Peyer's patch (tissue), 4 donors: ENCODE data around the gene STRN3. TPM values are rescaled to one million over a fixed set of nuclear protein-coding genes. Genes with fewer than 3 reads are reported as not detected.
"Not testable (repeated sequence)": the region's sequence is repeated elsewhere in the genome, so short reads cannot be mapped to it uniquely, and the experiment has no call there.

Experiments
- DNase-seq, 3 donors: peaks; one replicate each; pipeline ENCODE4 v3.0.0-alpha.2; 2017 to 2019
- H3K27ac ChIP-seq, 4 donors: fragments of 200-600 bp; sonication (generic); one replicate each; pipeline ENCODE4 v1.5.1; 2016 to 2019
- H3K27me3 ChIP-seq, 2 donors: fragments of 200-600 bp; sonication (generic); one replicate each; pipeline ENCODE4 v1.5.1; 2019
- H3K36me3 ChIP-seq, 3 donors: fragments of 200-600 bp; sonication (generic); one replicate each; pipeline ENCODE4 v1.5.1; 2016 to 2019
- H3K4me1 ChIP-seq, 4 donors: fragments of 200-600 bp; sonication (generic); one replicate each; pipeline ENCODE4 v1.5.1; 2016 to 2019
- H3K4me3 ChIP-seq, 4 donors: fragments of 200-600 bp; sonication (generic); 1 replicate in 3 of 4; 2 replicates in 1 of 4; pipeline ENCODE4 v1.5.1; 2016 to 2019; ENCODE audit warnings: mild to moderate bottlenecking in 1 of 4
- H3K9me3 ChIP-seq, 4 donors: fragments of 200-600 bp; sonication (generic); one replicate each; pipeline ENCODE4 v1.5.1; 2016 to 2019; ENCODE audit warnings: mild to moderate bottlenecking in 1 of 4
- POLR2A ChIP-seq, 2 donors: fragments of 450-650 bp; IDR thresholded peaks; one replicate each; pipeline ENCODE4 v1.5.1; 2017; ENCODE audit warnings: antibody characterized with exemption in 2 of 2, mild to moderate bottlenecking in 2 of 2, moderate library complexity in 2 of 2
- total RNA-seq, 4 donors: library from RNA; depleted of rRNA; stranded (reverse); fragments of >200 nt; gene quantifications; one replicate each; pipeline ENCODE4 v1.1.0, GENCODE V29; 2016
- TF ChIP-seq, protein P1 (sequence below), 6 experiments: fragments of 450-650 bp in 4 of 6; fragments of 200-600 bp in 2 of 6; sonication (generic) in 1 of 6; IDR thresholded peaks; one replicate each; pipeline ENCODE4 v1.5.1; 2017 to 2019; ENCODE audit warnings: antibody characterized with exemption in 6 of 6, mild to moderate bottlenecking in 3 of 6, moderate library complexity in 1 of 6

The STRN3 gene
- total RNA-seq, 4 donors from 2014 or later, result 21.1 to 46.2 (median 26.8) TPM

DNA sequence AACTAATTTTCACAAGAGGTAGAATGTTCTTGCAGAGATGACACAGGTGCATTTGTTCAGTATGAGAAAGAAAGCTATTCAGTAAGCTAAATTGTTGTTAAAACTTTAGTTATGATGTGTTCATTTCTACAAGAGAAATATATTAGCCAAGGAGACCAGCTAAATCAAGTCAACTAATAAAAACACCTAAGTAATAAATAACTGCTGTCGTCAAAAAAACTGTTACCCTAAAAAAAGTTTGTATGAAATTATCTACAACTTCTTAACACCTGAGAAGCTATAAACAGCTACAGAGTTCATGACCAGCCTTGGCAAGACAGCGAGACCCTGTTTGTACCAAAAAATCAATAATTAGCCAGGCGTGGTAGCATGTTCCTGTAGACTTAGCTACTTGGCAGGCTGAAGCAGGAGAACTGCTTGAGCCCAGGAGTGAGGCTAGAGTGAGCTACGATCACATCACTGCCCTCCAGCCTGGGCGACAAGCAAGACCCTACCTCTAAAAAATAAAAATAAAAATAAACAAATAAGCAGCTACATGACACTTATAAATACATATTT lies 68.3 kb downstream of the STRN3 start:
- Histone ChIP-seq H3K9me3 (no peaks in the 10 kb centered on the region), H3K4me1 (peaks cover 0 to 5% (median 0%) of the 10 kb centered on the region in 4 donors), H3K36me3 (peaks cover 0 to 18% (median 0%) of the 10 kb centered on the region in 3 donors), H3K4me3 (no peak overlapping the region), H3K27ac (no peak overlapping the region), H3K27me3 (no peaks in the 10 kb centered on the region)
- no peak for DNase-seq
- TF ChIP-seq POLR2A (IDR thresholded peaks at IDR 0.05), result no peak
- TF ChIP-seq, protein P1, sequence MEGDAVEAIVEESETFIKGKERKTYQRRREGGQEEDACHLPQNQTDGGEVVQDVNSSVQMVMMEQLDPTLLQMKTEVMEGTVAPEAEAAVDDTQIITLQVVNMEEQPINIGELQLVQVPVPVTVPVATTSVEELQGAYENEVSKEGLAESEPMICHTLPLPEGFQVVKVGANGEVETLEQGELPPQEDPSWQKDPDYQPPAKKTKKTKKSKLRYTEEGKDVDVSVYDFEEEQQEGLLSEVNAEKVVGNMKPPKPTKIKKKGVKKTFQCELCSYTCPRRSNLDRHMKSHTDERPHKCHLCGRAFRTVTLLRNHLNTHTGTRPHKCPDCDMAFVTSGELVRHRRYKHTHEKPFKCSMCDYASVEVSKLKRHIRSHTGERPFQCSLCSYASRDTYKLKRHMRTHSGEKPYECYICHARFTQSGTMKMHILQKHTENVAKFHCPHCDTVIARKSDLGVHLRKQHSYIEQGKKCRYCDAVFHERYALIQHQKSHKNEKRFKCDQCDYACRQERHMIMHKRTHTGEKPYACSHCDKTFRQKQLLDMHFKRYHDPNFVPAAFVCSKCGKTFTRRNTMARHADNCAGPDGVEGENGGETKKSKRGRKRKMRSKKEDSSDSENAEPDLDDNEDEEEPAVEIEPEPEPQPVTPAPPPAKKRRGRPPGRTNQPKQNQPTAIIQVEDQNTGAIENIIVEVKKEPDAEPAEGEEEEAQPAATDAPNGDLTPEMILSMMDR (IDR thresholded peaks at IDR 0.05), result no peak

DNA sequence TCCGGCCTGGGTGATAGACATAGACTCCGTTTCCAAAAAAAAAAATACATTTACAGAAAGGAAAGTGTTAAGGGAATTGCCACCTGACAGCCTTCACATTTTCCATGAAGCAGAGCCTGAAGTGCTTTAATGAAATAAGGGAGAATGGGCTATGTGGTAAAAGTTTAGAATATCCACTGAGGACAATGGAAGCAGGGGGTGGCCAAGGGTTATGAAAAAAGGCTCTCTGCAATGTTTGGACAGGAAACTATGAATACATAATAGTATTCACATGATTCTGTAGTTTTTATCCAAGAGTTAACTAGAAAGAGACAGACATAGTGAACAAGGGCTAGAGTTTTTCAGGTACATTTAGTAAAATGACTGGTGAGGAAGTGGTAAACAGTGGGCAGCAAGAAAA lies 76.5 kb downstream of the STRN3 start:
- H3K27ac ChIP-seq, result no peak overlapping the region
- H3K27me3 ChIP-seq, result no peaks in the 10 kb centered on the region
- DNase-seq, result no peak
- H3K4me1 ChIP-seq, result no peaks in the 10 kb centered on the region
- TF ChIP-seq, protein P1 (IDR thresholded peaks at IDR 0.05), result no peak
- H3K36me3 ChIP-seq, result peaks cover 0 to 39% (median 0%) of the 10 kb centered on the region in 3 donors
- no peak overlapping the region for H3K4me3 ChIP-seq
- no peaks in the 10 kb centered on the region for H3K9me3 ChIP-seq

DNA sequence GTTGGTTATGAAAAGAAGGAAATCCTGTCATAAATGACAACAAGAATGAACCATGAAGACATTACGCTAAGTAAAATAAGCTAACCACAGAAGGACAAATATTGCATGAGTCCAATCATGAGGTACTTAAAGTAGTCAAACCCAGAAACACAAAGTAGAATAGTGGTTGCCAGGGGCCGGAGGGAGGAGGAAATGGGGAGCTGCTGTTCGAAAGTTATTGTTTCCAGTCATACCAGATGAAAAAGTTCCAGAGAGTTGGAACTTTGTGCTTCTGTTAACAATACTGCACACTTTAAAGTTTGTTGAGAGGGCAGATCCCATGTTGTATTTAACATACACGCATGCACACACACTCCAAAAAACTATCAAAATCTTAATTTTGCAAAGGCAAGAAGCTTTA lies 82.5 kb downstream of the STRN3 start:
- no peak for DNase-seq
- Histone ChIP-seq H3K27me3 (no peaks in the 10 kb centered on the region), H3K27ac (no peak overlapping the region), H3K4me3 (no peak overlapping the region), H3K9me3 (no peaks in the 10 kb centered on the region), H3K4me1 (no peaks in the 10 kb centered on the region), H3K36me3 (peaks cover 0 to 39% (median 0%) of the 10 kb centered on the region in 3 donors)
- TF ChIP-seq, protein P1 (IDR thresholded peaks at IDR 0.05), result no peak
- TF ChIP-seq POLR2A (IDR thresholded peaks at IDR 0.05), result no peak

DNA sequence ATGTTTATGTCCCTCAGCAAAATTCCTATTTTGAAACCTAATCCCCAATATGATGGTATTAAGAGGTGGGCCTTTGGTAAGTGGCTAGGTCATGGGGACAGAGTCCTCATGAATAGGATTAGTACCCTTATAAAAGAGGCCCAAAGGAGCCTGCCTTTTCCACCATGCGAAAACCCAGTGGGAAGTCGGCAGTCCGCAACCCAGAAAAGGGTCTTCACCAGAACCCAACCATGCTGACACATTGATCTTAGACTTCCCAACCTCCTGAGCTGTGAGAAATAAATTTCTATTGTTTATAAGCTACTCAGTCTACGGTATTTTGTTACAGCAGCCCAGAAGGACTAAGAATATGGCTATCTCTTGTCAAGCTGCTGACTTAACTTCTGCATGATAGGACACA lies 85.3 kb downstream of the STRN3 start:
- Histone ChIP-seq H3K36me3 (peaks cover 0 to 36% (median 0%) of the 10 kb centered on the region in 3 donors), H3K9me3 (no peaks in the 10 kb centered on the region), H3K4me3 (no peak overlapping the region), H3K4me1 (no peaks in the 10 kb centered on the region), H3K27me3 (no peaks in the 10 kb centered on the region), H3K27ac (no peak overlapping the region)
- no peak for TF ChIP-seq POLR2A (IDR thresholded peaks at IDR 0.05)
- TF ChIP-seq, protein P1 (IDR thresholded peaks at IDR 0.05), result no peak
- no peak for DNase-seq

DNA sequence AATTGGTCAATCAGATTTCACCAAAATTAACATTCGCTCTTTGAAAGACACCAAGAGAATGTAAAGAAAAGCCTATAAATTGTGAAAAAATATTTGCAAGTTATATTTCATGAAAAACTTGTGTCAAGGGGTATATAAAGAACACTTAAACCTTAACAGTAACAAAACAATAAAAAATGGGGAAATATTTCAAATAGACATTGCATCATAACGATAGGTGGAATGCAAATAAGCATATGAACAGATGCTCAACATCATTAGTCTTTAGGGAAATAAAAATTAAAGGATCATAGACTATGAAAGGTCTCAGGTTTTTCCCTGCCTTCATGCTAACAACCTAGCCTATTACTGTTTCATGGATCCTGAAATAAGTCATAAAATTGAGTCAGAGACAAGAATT lies 87.6 kb downstream of the STRN3 start:
- Histone ChIP-seq H3K36me3 (peaks cover 0 to 39% (median 0%) of the 10 kb centered on the region in 3 donors), H3K9me3 (no peaks in the 10 kb centered on the region), H3K27ac (no peak overlapping the region), H3K4me1 (no peaks in the 10 kb centered on the region), H3K27me3 (no peaks in the 10 kb centered on the region), H3K4me3 (no peak overlapping the region)
- TF ChIP-seq, protein P1 (IDR thresholded peaks at IDR 0.05), result no peak
- TF ChIP-seq POLR2A (IDR thresholded peaks at IDR 0.05), result no peak
- DNase-seq, result no peak

DNA sequence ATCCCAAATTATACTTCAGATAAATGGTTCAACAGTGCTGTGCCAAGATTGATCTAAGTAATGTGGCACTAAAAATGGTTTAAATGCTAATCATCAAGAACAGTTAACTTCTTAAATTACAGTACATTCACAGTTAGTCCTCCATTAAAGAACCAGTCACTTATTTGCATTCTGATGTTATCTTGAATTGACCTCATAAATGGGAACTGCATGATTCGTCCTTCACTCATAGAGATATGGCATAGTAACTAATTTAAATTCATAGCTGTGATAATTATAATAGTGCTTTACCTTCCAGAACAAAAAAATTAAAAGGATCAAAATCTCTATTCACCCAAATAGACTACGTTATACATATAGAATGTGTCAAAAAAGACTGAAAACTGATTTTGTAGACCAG lies 90.7 kb downstream of the STRN3 start:
- Histone ChIP-seq H3K9me3 (no peaks in the 10 kb centered on the region), H3K27ac (no peak overlapping the region), H3K27me3 (no peaks in the 10 kb centered on the region), H3K4me1 (no peaks in the 10 kb centered on the region), H3K4me3 (no peak overlapping the region), H3K36me3 (peaks cover 0 to 32% (median 0%) of the 10 kb centered on the region in 3 donors)
- DNase-seq, result no peak
- TF ChIP-seq, protein P1 (IDR thresholded peaks at IDR 0.05), result no peak
- no peak for TF ChIP-seq POLR2A (IDR thresholded peaks at IDR 0.05)

DNA sequence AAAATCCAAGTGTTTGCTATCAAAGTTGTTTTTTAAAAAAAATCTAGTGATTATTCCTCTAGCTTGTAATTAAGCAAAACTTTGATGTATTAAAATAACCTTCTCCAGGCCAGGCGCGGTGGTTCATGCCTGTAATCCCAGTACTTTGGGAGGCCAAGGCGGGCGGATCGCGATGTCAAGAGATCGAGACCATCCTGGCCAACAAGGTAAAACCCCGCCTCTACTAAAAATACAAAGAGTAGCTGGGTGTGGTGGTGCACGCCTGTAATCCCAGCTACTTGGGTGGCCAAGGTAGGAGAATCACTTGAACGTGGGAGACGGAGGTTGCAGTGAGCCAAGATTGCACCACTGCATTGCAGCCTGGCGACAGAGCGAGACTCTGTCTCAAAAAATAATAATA lies 92.2 kb downstream of the STRN3 start:
- DNase-seq, H3K27ac ChIP-seq, H3K4me3 ChIP-seq, H3K9me3 ChIP-seq, H3K27me3 ChIP-seq, H3K4me1 ChIP-seq: not testable (repeated sequence)
- peaks cover 0 to 32% (median 0%) of the 10 kb centered on the region in 3 donors for H3K36me3 ChIP-seq
